Endothelial cell of umbilical vein (primary cell): ENCODE results near the gene ABCB7.

Experiments used
- EZH2 ChIP-seq: IDR thresholded peaks from 2 replicates; pipeline ENCODE4 v1.6.1; 2012; ENCODE audit warnings: borderline replicate concordance, low read depth, mild to moderate bottlenecking, moderate library complexity, low read length, inconsistent platforms; ENCODE audit not compliant: severe bottlenecking
- FOS ChIP-seq: IDR thresholded peaks from 2 replicates; pipeline ENCODE4 v1.6.1; 2011; ENCODE audit warnings: mild to moderate bottlenecking, low read length, moderate library complexity, borderline replicate concordance; ENCODE audit not compliant: insufficient read depth
- GATA2 ChIP-seq: IDR thresholded peaks from 2 replicates; pipeline ENCODE4 v1.7.0; 2011; ENCODE audit warnings: low read depth, mild to moderate bottlenecking, moderate library complexity, mixed read lengths, low read length; ENCODE audit not compliant: insufficient read length, insufficient read depth
- JUN ChIP-seq: IDR thresholded peaks from 2 replicates; pipeline ENCODE4 v1.6.1; 2011; ENCODE audit warnings: borderline replicate concordance, low read depth; ENCODE audit not compliant: insufficient read length, insufficient read depth
- MYC ChIP-seq: IDR thresholded peaks from one replicate; pipeline ENCODE4 v1.6.1; 2011; ENCODE audit warnings: mild to moderate bottlenecking, low read depth, low read length
- POLR2A ChIP-seq: IDR thresholded peaks from 2 replicates; pipeline ENCODE4 v1.6.1; 2012; ENCODE audit warnings: low read depth, mild to moderate bottlenecking, control low read depth, low read length
- POLR2AphosphoS5 ChIP-seq: IDR thresholded peaks from 2 replicates; pipeline ENCODE4 v1.6.1; 2012; ENCODE audit warnings: low read depth, mild to moderate bottlenecking, control low read depth, low read length, moderate library complexity; ENCODE audit not compliant: insufficient read depth
- TF ChIP-seq, protein P1 (sequence below): IDR thresholded peaks from 2 replicates; pipeline ENCODE4 v1.6.1; 2011; ENCODE audit not compliant: insufficient read depth, insufficient read length
- TF ChIP-seq, protein P2 (sequence below), 2 donors: IDR thresholded peaks; 1 replicate in 1 of 2; 2 replicates in 1 of 2; pipeline ENCODE4 v1.5.1; 2011; ENCODE audit warnings: low read length in 2 of 2, mild to moderate bottlenecking in 2 of 2, moderate library complexity in 2 of 2, control low read depth in 1 of 2, inconsistent platforms in 1 of 2, low read depth in 1 of 2; ENCODE audit not compliant: insufficient read depth in 1 of 2; ENCODE audit errors: extremely low read depth in 1 of 2

- TF ChIP-seq, protein P1, sequence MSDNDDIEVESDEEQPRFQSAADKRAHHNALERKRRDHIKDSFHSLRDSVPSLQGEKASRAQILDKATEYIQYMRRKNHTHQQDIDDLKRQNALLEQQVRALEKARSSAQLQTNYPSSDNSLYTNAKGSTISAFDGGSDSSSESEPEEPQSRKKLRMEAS, result no peak
- TF ChIP-seq, protein P2, sequence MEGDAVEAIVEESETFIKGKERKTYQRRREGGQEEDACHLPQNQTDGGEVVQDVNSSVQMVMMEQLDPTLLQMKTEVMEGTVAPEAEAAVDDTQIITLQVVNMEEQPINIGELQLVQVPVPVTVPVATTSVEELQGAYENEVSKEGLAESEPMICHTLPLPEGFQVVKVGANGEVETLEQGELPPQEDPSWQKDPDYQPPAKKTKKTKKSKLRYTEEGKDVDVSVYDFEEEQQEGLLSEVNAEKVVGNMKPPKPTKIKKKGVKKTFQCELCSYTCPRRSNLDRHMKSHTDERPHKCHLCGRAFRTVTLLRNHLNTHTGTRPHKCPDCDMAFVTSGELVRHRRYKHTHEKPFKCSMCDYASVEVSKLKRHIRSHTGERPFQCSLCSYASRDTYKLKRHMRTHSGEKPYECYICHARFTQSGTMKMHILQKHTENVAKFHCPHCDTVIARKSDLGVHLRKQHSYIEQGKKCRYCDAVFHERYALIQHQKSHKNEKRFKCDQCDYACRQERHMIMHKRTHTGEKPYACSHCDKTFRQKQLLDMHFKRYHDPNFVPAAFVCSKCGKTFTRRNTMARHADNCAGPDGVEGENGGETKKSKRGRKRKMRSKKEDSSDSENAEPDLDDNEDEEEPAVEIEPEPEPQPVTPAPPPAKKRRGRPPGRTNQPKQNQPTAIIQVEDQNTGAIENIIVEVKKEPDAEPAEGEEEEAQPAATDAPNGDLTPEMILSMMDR (IDR thresholded peaks at IDR 0.05; ENCODE audit: extremely low read depth in 1 of 2, insufficient read depth in 1 of 2, low read depth in 1 of 2, low read length in 2 of 2), result no peak
- TF ChIP-seq MYC (no peak), POLR2AphosphoS5 (no peak), POLR2A (no peak), JUN (no peak), EZH2 (no peak), FOS (no peak), GATA2 (no peak)
These were observed 646 bp downstream of the ABCB7 start for GRCh38 chrX:75155447-75155826.
